ENCODE results near the gene ELF2.
A peak's percentile ranks its signal among the peaks of the same experiment; 100 is the strongest.
"Not testable (repeated sequence)": the region's sequence is repeated elsewhere in the genome, so short reads cannot be mapped to it uniquely, and the experiment has no call there.

The ELF2 gene

GRCh38 chr4:139188648-139189416 lies 11.8 kb upstream of the ELF2 start:
- DNase-seq (ENCODE audit: low read depth): peak; percentile 15

- peak; percentile 66 for DNase-seq (ENCODE audit: low read depth)
These were observed 7.1 kb upstream of the ELF2 start for GRCh38 chr4:139184129-139184528.

- DNase-seq (ENCODE audit: low read depth): peak; percentile 91
These were observed 1.0 kb upstream of the ELF2 start for GRCh38 chr4:139177869-139178619.

- DNase-seq (ENCODE audit: low read depth): peak; percentile 73
These were observed 543 bp downstream of the ELF2 start for GRCh38 chr4:139176302-139177048.

- DNase-seq (ENCODE audit: low read depth): peak; percentile 39
These were observed 1.2 kb downstream of the ELF2 start for GRCh38 chr4:139175646-139176301.

- peak; percentile 77 for DNase-seq (ENCODE audit: low read depth)
These were observed 4.9 kb downstream of the ELF2 start for GRCh38 chr4:139171876-139172691.

GRCh38 chr4:139170932-139171331 lies 6.1 kb downstream of the ELF2 start:
- DNase-seq (ENCODE audit: low read depth): no peak

- peak; percentile 86 for DNase-seq (ENCODE audit: low read depth)
These were observed 9.1 kb downstream of the ELF2 start for GRCh38 chr4:139167774-139168444.

- DNase-seq (ENCODE audit: low read depth): no peak
These were observed 12.3 kb downstream of the ELF2 start for GRCh38 chr4:139164731-139165130.

GRCh38 chr4:139163806-139164206 lies 13.2 kb downstream of the ELF2 start:
- DNase-seq (ENCODE audit: low read depth): no peak

- not testable (repeated sequence) for DNase-seq (ENCODE audit: low read depth)
These were observed 19.0 kb downstream of the ELF2 start for GRCh38 chr4:139157977-139158376.

GRCh38 chr4:139154952-139155557 lies 22.0 kb downstream of the ELF2 start:
- DNase-seq (ENCODE audit: low read depth): no peak

GRCh38 chr4:139154538-139154937 lies 22.5 kb downstream of the ELF2 start:
- DNase-seq (ENCODE audit: low read depth): no peak

- DNase-seq (ENCODE audit: low read depth): no peak
These were observed 22.9 kb downstream of the ELF2 start for GRCh38 chr4:139154134-139154421.

GRCh38 chr4:139153411-139154133 lies 23.4 kb downstream of the ELF2 start:
- peak; percentile 49 for DNase-seq (ENCODE audit: low read depth)

- DNase-seq (ENCODE audit: low read depth): no peak
These were observed 24.8 kb downstream of the ELF2 start for GRCh38 chr4:139152249-139152648.

- DNase-seq (ENCODE audit: low read depth): no peak
These were observed 29.9 kb downstream of the ELF2 start for GRCh38 chr4:139146926-139147629.

GRCh38 chr4:139145552-139145932 lies 31.5 kb downstream of the ELF2 start:
- no peak for DNase-seq (ENCODE audit: low read depth)

- DNase-seq (ENCODE audit: low read depth): peak; percentile 40
These were observed 32.0 kb downstream of the ELF2 start for GRCh38 chr4:139144911-139145551.

Data from amniotic epithelial cell (primary cell).